Fibroblast of lung (primary cell): ENCODE data around the gene ZMYND19. TPM values are rescaled to one million over a fixed set of nuclear protein-coding genes. Genes with fewer than 3 reads are reported as not detected.
"Not testable (repeated sequence)": the region's sequence is repeated elsewhere in the genome, so short reads cannot be mapped to it uniquely, and the experiment has no call there.

Experiments used
- DNase-seq, 2 donors: peaks; one replicate each; pipeline versions ENCODE4 v3.0.0 to v3.0.0-alpha.2; 2010; ENCODE audit warnings: low read depth in 2 of 2
- H2AFZ ChIP-seq: 2 replicates; pipeline ENCODE4 v1.5.1; 2012; ENCODE audit warnings: low read length, control low read depth, inconsistent platforms
- H3K27ac ChIP-seq: 2 replicates; pipeline ENCODE4 v1.5.1; 2011; ENCODE audit warnings: low read length, control low read depth; ENCODE audit not compliant: insufficient read depth
- H3K27me3 ChIP-seq: 2 replicates; pipeline ENCODE4 v1.5.1; 2011; ENCODE audit warnings: mild to moderate bottlenecking, low read length; ENCODE audit not compliant: control insufficient read depth, insufficient read depth
- H3K36me3 ChIP-seq: 2 replicates; pipeline ENCODE4 v1.5.1; 2011; ENCODE audit warnings: low read length; ENCODE audit not compliant: control insufficient read depth, insufficient read depth
- H3K4me1 ChIP-seq: 2 replicates; pipeline ENCODE4 v1.5.1; 2011; ENCODE audit warnings: low read length; ENCODE audit not compliant: control insufficient read depth, insufficient read depth; ENCODE audit errors: extremely low read depth
- H3K4me2 ChIP-seq: 2 replicates; pipeline ENCODE4 v1.5.1; 2011; ENCODE audit warnings: low read length, control low read depth; ENCODE audit not compliant: insufficient read depth; ENCODE audit errors: extremely low read depth
- H3K4me3 ChIP-seq, 4 experiments: fragments of 200-600 bp in 1 of 4; sonication (generic) in 1 of 4; replicated peaks in 1 of 4; 2 replicates each; pipeline ENCODE4 v1.5.1; 2011 to 2016; ENCODE audit warnings: low read length in 4 of 4, low read depth in 3 of 4, mild to moderate bottlenecking in 3 of 4, control low read depth in 2 of 4, inconsistent platforms in 1 of 4, mixed read lengths in 1 of 4; ENCODE audit not compliant: insufficient read depth in 1 of 4; ENCODE audit errors: control extremely low read depth in 1 of 4
- H3K79me2 ChIP-seq: 2 replicates; pipeline ENCODE4 v1.5.1; 2012; ENCODE audit warnings: mild to moderate bottlenecking, low read length, inconsistent platforms; ENCODE audit not compliant: control insufficient read depth, insufficient read depth
- H3K9ac ChIP-seq: 2 replicates; pipeline ENCODE4 v1.5.1; 2011; ENCODE audit warnings: mild to moderate bottlenecking, low read length, control low read depth; ENCODE audit not compliant: insufficient read depth
- H3K9me3 ChIP-seq: 2 replicates; pipeline ENCODE4 v1.5.1; 2012; ENCODE audit warnings: low read depth, low read length; ENCODE audit not compliant: control insufficient read depth, insufficient read depth
- H4K20me1 ChIP-seq: 2 replicates; pipeline ENCODE4 v1.5.1; 2011; ENCODE audit warnings: low read length; ENCODE audit not compliant: control insufficient read depth, insufficient read depth; ENCODE audit errors: extremely low read depth
- CTCF ChIP-seq, 2 donors: IDR thresholded peaks in 1 of 2; conservative IDR thresholded peaks in 1 of 2; 1 replicate in 1 of 2; 2 replicates in 1 of 2; pipeline ENCODE4 v1.5.1; 2011 to 2012; ENCODE audit warnings: low read length in 2 of 2, control low read depth in 1 of 2, inconsistent platforms in 1 of 2, low read depth in 1 of 2, mild to moderate bottlenecking in 1 of 2
- EZH2 ChIP-seq: IDR thresholded peaks from 2 replicates; pipeline ENCODE4 v1.5.1; 2012; ENCODE audit warnings: low read length, control low read depth, mild to moderate bottlenecking; ENCODE audit errors: missing control alignments
- polyA plus RNA-seq, 2 donors: library from polyadenylated mRNA; depleted of rRNA in 1 of 2; stranded (reverse) in 1 of 2; unstranded in 1 of 2; fragments of >200 nt; gene quantifications; 2 replicates each; pipeline ENCODE4 v1.2.1, GENCODE V29; 2011 to 2012; ENCODE audit warnings: missing spikeins in 1 of 2
- total RNA-seq: library from RNA; depleted of rRNA; stranded (reverse); fragments of >200 nt; gene quantifications from 2 replicates; pipeline ENCODE4 v1.2.1, GENCODE V29; 2014

The ZMYND19 gene
- total and polyA plus RNA-seq, 2 donors (not counting 1 experiment from before 2014, with no cell fraction given) = 11.2 to 12.7 TPM

GRCh38 chr9:137598943-137599342 is 8.6 kb upstream of the ZMYND19 start:
- no peaks in the 10 kb centered on the region for H3K4me1 ChIP-seq
- H3K9ac ChIP-seq = no peak overlapping the region
- H3K9me3 ChIP-seq = no peaks in the 10 kb centered on the region
- H3K27me3 ChIP-seq = peaks cover 4% of the 10 kb centered on the region
- no peak overlapping the region for H3K27ac ChIP-seq
- no peaks in the 10 kb centered on the region for H3K79me2 ChIP-seq
- H4K20me1 ChIP-seq = no peaks in the 10 kb centered on the region
- H3K4me2 ChIP-seq = no peak overlapping the region
- no peaks in the 10 kb centered on the region for H3K36me3 ChIP-seq
- H3K4me3 ChIP-seq = no peak overlapping the region
- no peak for TF ChIP-seq EZH2
- TF ChIP-seq CTCF (conservative IDR thresholded peaks at IDR 0.05 in 1 of 2, IDR thresholded peaks at IDR 0.05 in 1 of 2; ENCODE audit: low read depth in 1 of 2, low read length in 2 of 2) = no peak
- DNase-seq = no peak
- no peak overlapping the region for H2AFZ ChIP-seq

GRCh38 chr9:137596577-137596976 is 6.3 kb upstream of the ZMYND19 start:
- H3K36me3 ChIP-seq, H3K4me3 ChIP-seq, H2AFZ ChIP-seq, H3K27ac ChIP-seq, H3K27me3 ChIP-seq, H4K20me1 ChIP-seq, DNase-seq, H3K9ac ChIP-seq, H3K9me3 ChIP-seq, H3K79me2 ChIP-seq, H3K4me1 ChIP-seq, H3K4me2 ChIP-seq: not testable (repeated sequence)

GRCh38 chr9:137593176-137593575 is 2.9 kb upstream of the ZMYND19 start:
- no peak overlapping the region for H2AFZ ChIP-seq
- no peaks in the 10 kb centered on the region for H3K27me3 ChIP-seq
- no peaks in the 10 kb centered on the region for H3K9me3 ChIP-seq
- no peak overlapping the region for H3K4me3 ChIP-seq
- no peaks in the 10 kb centered on the region for H4K20me1 ChIP-seq
- no peak overlapping the region for H3K9ac ChIP-seq
- TF ChIP-seq CTCF (conservative IDR thresholded peaks at IDR 0.05 in 1 of 2, IDR thresholded peaks at IDR 0.05 in 1 of 2; ENCODE audit: low read depth in 1 of 2, low read length in 2 of 2) (no peak), EZH2 (no peak)
- DNase-seq = no peak
- no peak overlapping the region for H3K27ac ChIP-seq
- peaks cover 4% of the 10 kb centered on the region for H3K4me1 ChIP-seq
- H3K36me3 ChIP-seq = peaks cover 5% of the 10 kb centered on the region
- H3K79me2 ChIP-seq = peaks cover 16% of the 10 kb centered on the region
- H3K4me2 ChIP-seq = no peak overlapping the region
